WTC11 (cell line): Measurements from ENCODE around the gene FAM237A. TPM values are rescaled to one million over a fixed set of nuclear protein-coding genes. Genes with fewer than 3 reads are reported as not detected.

Experiments used
- ATAC-seq: fragments of 200-7000 bp; cut with Tn5 transposase; 2 replicates; pipeline ENCODE4 v1.10.0; 2021; ENCODE audit warnings: mild to moderate bottlenecking, moderate library complexity
- CTCF ChIA-PET: fragments of 300-600 bp; sonication (Branson Sonifier 250); formaldehyde crosslinking; loops from one replicate; lab custom pipeline; 2021; ENCODE audit warnings: antibody characterized with exemption; lab: Charles Lee
- POLR2A ChIA-PET: fragments of 350-600 bp; sonication (Branson Sonifier 250); formaldehyde crosslinking; loops from one replicate; lab custom pipeline; 2021; ENCODE audit warnings: antibody characterized with exemption; lab: Charles Lee
- DNase-seq: peaks from one replicate; pipeline ENCODE4 v3.0.0; 2021; ENCODE audit warnings: low spot score
- H3K27ac Mint-ChIP-seq: 2 replicates; pipeline ENCODE4 v1.8.0; 2021; ENCODE audit warnings: mixed read lengths
- H3K27me3 Mint-ChIP-seq: 2 replicates; pipeline ENCODE4 v1.8.0; 2021; ENCODE audit warnings: low read depth, mild to moderate bottlenecking, moderate library complexity, mixed read lengths
- H3K36me3 Mint-ChIP-seq: 2 replicates; pipeline ENCODE4 v1.8.0; 2021; ENCODE audit warnings: mixed read lengths
- H3K4me1 Mint-ChIP-seq: 2 replicates; pipeline ENCODE4 v1.8.0; 2022; ENCODE audit warnings: mixed read lengths
- H3K4me3 Mint-ChIP-seq: 2 replicates; pipeline ENCODE4 v1.8.0; 2021; ENCODE audit warnings: mild to moderate bottlenecking, moderate library complexity, mixed read lengths
- H3K9me3 Mint-ChIP-seq: 2 replicates; pipeline ENCODE4 v1.8.0; 2021; ENCODE audit warnings: mixed read lengths
- ARID4B ChIP-seq: sonication (generic); formaldehyde crosslinking; IDR thresholded peaks from 2 replicates; pipeline ENCODE4 v1.8.0; 2023; ENCODE audit warnings: missing genetic modification reagents, mild to moderate bottlenecking, borderline replicate concordance
- ATF3 ChIP-seq: sonication (generic); formaldehyde crosslinking; conservative IDR thresholded peaks from 2 replicates; pipeline ENCODE4 v1.8.1; 2022; ENCODE audit warnings: mild to moderate bottlenecking, missing genetic modification reagents
- CDX4 ChIP-seq: fragments of 250-450 bp; sonication (Bioruptor Pico); IDR thresholded peaks from 2 replicates; pipeline ENCODE4 v1.9.0; 2021; ENCODE audit warnings: moderate library complexity, mild to moderate bottlenecking, inconsistent platforms, borderline replicate concordance
- ELF4 ChIP-seq: sonication (generic); formaldehyde crosslinking; IDR thresholded peaks from 2 replicates; pipeline ENCODE4 v1.8.1; 2022; ENCODE audit warnings: low read depth, mild to moderate bottlenecking, moderate library complexity, missing genetic modification reagents
- ERG ChIP-seq: fragments of 250-450 bp; sonication (Bioruptor Pico); IDR thresholded peaks from 2 replicates; pipeline ENCODE4 v1.8.0; 2021; ENCODE audit warnings: mild to moderate bottlenecking
- GRHL2 ChIP-seq: fragments of 250-450 bp; sonication (Bioruptor Pico); IDR thresholded peaks from 2 replicates; pipeline ENCODE4 v1.8.0; 2022; ENCODE audit warnings: mild to moderate bottlenecking, moderate library complexity; ENCODE audit not compliant: insufficient replicate concordance, severe bottlenecking
- MXD4 ChIP-seq: fragments of 250-450 bp; sonication (Bioruptor Pico); IDR thresholded peaks from 2 replicates; pipeline ENCODE4 v1.8.0; 2021; ENCODE audit warnings: mild to moderate bottlenecking, moderate library complexity, borderline replicate concordance
- NR1H2 ChIP-seq: sonication (generic); formaldehyde crosslinking; IDR thresholded peaks from 2 replicates; pipeline ENCODE4 v1.9.0; 2021; ENCODE audit warnings: mild to moderate bottlenecking, moderate library complexity, missing genetic modification reagents
- NR3C1 ChIP-seq: sonication (generic); formaldehyde crosslinking; conservative IDR thresholded peaks from 2 replicates; pipeline ENCODE4 v1.8.1; 2023; ENCODE audit warnings: low read depth, mild to moderate bottlenecking, missing genetic modification reagents
- OVOL2 ChIP-seq: fragments of 250-450 bp; sonication (Bioruptor Pico); IDR thresholded peaks from 2 replicates; pipeline ENCODE4 v1.9.0; 2021; ENCODE audit warnings: mild to moderate bottlenecking, borderline replicate concordance
- RELA ChIP-seq: sonication (generic); formaldehyde crosslinking; IDR thresholded peaks from 2 replicates; pipeline ENCODE4 v1.8.1; 2022; ENCODE audit warnings: missing genetic modification reagents, mild to moderate bottlenecking, borderline replicate concordance
- SOX15 ChIP-seq: fragments of 250-450 bp; sonication (Bioruptor Pico); IDR thresholded peaks from 2 replicates; pipeline ENCODE4 v1.9.0; 2021; ENCODE audit warnings: mild to moderate bottlenecking
- TEAD4 ChIP-seq: sonication (generic); formaldehyde crosslinking; IDR thresholded peaks from 2 replicates; pipeline ENCODE4 v1.8.0; 2022; ENCODE audit warnings: mild to moderate bottlenecking, missing genetic modification reagents
- ZBTB43 ChIP-seq: sonication (generic); formaldehyde crosslinking; IDR thresholded peaks from 2 replicates; pipeline ENCODE4 v1.8.1; 2023; ENCODE audit warnings: mild to moderate bottlenecking, missing genetic modification reagents
- ZNF121 ChIP-seq: sonication (generic); formaldehyde crosslinking; IDR thresholded peaks from 2 replicates; pipeline ENCODE4 v1.8.0; 2023; ENCODE audit warnings: missing genetic modification reagents
- ZNF416 ChIP-seq: fragments of 250-450 bp; sonication (Bioruptor Pico); IDR thresholded peaks from 2 replicates; pipeline ENCODE4 v1.9.0; 2021; ENCODE audit warnings: mild to moderate bottlenecking, inconsistent platforms
- ZNF532 ChIP-seq: fragments of 250-450 bp; sonication (Bioruptor Pico); IDR thresholded peaks from 2 replicates; pipeline ENCODE4 v1.9.0; 2021; ENCODE audit warnings: mild to moderate bottlenecking, borderline replicate concordance
- ZSCAN18 ChIP-seq: fragments of 250-450 bp; sonication (Bioruptor Pico); IDR thresholded peaks from 2 replicates; pipeline ENCODE4 v2.1.2; 2022; ENCODE audit warnings: mild to moderate bottlenecking, moderate library complexity
- total RNA-seq: library from RNA; stranded (reverse); gene quantifications from 3 replicates; pipeline ENCODE4 v1.2.3, GENCODE V29; 2021

FAM237A gene
- total RNA-seq, 1 experiment from 2014 or later, result not detected

- POLR2A ChIA-PET, result no interaction called here
- DNase-seq, result no peak
- TF ChIP-seq ATF3 (CRISPR knock-in tag) (no peak), ERG (CRISPR knock-in tag) (no peak), ZBTB43 (no peak), ZSCAN18 (CRISPR knock-in tag) (no peak), NR1H2 (CRISPR knock-in tag) (no peak)
- TF ChIP-seq, all 79 proteins: peak for 0
- CTCF ChIA-PET, result interaction anchor here (2.3 kb wide), 1 partner anchor 223 kb away, joined by 6 read pairs; no protein-coding TSS in a partner anchor
- Mint-ChIP-seq H3K27me3 (no peaks in the 10 kb centered on the region), H3K36me3 (peaks cover 4% of the 10 kb centered on the region; the same call in 1 of the 2 replicates), H3K9me3 (0 out of 2 replicates have a peak, but pooled peaks cover 3% of the 10 kb centered on the region), H3K4me1 (0 out of 2 replicates have a peak, but pooled peaks cover 4% of the 10 kb centered on the region), H3K27ac (no peak overlapping the region), H3K4me3 (no peak overlapping the region)
- peak; percentile 43; the same call in 1 of the 2 replicates for ATAC-seq
Measured at GRCh38 chr2:206614811-206615210, 27.5 kb upstream of the FAM237A start.

GRCh38 chr2:206615417-206616089, 26.7 kb upstream of the FAM237A start:
- Mint-ChIP-seq H3K27me3 (no peaks in the 10 kb centered on the region), H3K27ac (no peak overlapping the region), H3K4me3 (no peak overlapping the region), H3K4me1 (0 out of 2 replicates have a peak, but pooled peaks cover 4% of the 10 kb centered on the region), H3K9me3 (0 out of 2 replicates have a peak, but pooled peaks cover 3% of the 10 kb centered on the region), H3K36me3 (peaks cover 4% of the 10 kb centered on the region; the same call in 1 of the 2 replicates)
- peak; percentile 41; the same call in 1 of the 2 replicates for ATAC-seq
- no peak for DNase-seq
- POLR2A ChIA-PET, result no interaction called here
- CTCF ChIA-PET, result interaction anchor here (2.3 kb wide), 1 partner anchor 223 kb away, joined by 6 read pairs; no protein-coding TSS in a partner anchor
- TF ChIP-seq ELF4 (no peak), NR1H2 (CRISPR knock-in tag) (no peak), ARID4B (CRISPR knock-in tag) (no peak), TEAD4 (CRISPR knock-in tag) (no peak), ZNF532 (no peak), NR3C1 (no peak), GRHL2 (CRISPR knock-in tag) (no peak), MXD4 (no peak), CDX4 (CRISPR knock-in tag) (no peak), ZNF121 (CRISPR knock-in tag) (no peak), SOX15 (CRISPR knock-in tag) (no peak), RELA (CRISPR knock-in tag) (no peak), ZNF416 (no peak), OVOL2 (CRISPR knock-in tag) (no peak)
